HG03108 (cell line): ENCODE results near the gene TRIM51G.
"Not testable (repeated sequence)": the region's sequence is repeated elsewhere in the genome, so short reads cannot be mapped to it uniquely, and the experiment has no call there.

Experiments
- ATAC-seq: cut with Tn5 transposase; IDR thresholded peaks from one replicate; pipeline ENCODE4 v1.9.1; 2021; ENCODE audit warnings: moderate library complexity; ENCODE audit not compliant: unreplicated experiment

TRIM51G gene, protein sequence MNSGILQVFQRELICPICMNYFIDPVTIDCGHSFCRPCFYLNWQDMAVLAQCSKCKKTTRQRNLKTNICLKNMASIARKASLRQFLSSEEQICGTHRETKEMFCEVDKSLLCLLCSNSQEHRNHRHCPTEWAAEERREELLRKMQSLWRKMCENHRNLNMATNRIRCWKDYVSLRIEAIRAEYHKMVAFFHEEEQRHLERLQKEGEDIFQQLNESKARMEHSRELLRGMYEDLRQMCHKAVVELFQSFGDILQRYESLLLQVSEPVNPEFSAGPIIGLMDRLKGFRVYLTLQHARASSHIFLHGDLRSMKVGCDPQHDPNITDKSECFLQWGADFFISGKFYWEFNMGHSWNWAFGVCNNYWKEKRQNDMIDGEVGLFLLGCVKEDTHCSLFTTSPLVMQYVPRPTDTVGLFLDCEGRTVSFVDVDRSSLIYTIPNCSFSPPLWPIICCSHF

DNA sequence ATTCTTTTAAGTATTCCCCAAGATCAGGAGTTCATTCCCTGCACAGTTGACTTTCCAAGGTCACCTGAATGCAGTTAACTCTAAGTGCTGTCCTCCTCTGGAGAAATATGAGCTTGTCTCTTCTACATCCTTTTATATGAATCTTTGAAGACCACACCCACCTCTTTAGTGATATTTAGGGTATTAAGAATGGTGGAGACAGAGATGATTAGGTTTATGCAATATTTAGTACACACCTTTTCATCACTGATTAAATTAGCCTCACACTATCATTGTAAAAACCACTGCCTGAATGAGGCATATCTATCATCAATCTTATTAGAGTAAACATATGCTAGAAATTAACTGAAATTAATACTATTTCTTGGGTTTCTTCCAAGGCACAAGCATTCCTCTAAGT lies at the start of gene TRIM51G:
Gene TRIM51G (minus strand): TSS at position 101 of the 400 bp plus-strand sequence. CDS start 2,190 bp downstream, outside the sequence.
- ATAC-seq: not testable (repeated sequence)

DNA sequence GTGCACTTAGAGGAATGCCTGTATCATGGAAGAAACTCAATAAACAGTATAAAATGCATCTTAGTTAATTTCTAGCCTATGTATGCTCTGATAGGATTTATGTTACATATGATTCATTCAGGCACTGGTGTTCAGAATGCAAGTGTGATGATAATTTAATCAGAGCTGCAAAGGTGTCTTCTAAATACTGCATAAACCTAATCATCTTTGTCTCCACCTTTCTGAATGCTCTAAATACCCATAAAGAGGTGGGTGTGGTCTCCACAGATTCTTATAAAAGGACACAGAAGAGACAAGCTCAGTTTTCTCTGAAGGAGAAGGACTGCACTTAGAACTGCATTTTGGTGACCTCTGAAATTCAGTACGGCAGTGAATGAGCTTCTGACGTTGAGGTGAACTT lies 44.8 kb upstream of the TRIM51G start, which contains the start of gene TRIM49B:
Gene TRIM49B (plus strand): TSS at position 301 of the 400 bp plus-strand sequence. CDS start 2,777 bp downstream, outside the sequence.
- not testable (repeated sequence) for ATAC-seq

DNA sequence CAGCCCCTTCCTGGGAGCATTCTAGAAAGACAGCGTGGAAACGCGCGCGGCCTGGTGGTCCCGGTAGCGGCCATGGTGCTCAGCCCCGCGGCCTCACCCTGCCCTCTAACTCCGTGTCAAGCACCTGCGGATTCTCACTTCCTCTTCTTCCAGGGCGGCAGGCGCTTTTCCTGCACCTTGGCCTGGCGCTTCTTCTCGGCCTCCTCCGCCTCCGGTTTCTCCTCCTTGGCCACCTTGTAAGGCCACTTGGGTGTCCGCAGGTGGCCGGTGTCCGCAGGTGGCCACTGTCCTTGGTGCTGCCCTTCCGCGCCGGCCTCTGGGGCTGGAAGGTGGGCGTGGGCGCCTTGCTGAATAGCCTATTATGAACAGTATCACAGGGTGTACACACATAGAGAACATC lies 15.1 kb downstream of the TRIM51G start:
- ATAC-seq: not testable (repeated sequence)

DNA sequence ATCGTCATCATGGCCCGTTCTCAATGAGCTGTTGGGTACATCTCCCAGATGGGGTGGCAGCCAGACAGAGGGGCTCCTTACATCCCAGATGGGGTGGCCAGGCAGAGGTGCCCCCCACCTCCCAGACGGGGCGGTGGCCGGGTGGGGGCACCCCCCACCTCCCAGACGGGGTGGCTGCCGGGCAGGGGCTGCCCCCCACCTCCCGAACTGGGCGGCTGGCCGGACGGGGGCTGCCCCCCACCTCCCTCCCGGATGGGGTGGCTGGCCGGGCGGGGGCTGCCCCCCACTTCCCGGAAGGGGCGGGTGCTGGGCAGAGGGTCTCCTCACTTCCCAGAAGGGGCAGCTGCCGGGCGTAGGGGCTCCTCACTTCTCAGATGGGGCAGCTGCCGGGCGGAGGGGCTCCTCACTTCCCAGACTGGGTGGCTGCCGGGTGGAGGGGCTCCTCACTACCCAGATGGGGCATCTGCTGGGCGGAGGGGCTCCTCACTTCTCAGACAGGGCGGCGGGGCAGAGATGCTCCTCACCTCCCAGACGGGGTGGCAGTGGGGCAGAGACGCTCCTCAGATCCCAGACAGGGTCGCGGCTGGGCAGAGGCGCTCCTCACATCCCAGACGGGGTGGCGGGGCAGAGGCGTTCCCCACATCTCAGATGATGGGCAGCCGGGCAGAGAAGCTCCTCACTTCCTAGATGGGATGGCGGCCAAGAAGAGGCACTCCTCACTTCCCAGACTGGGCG lies 28.2 kb downstream of the TRIM51G start:
- ATAC-seq: not testable (repeated sequence)

DNA sequence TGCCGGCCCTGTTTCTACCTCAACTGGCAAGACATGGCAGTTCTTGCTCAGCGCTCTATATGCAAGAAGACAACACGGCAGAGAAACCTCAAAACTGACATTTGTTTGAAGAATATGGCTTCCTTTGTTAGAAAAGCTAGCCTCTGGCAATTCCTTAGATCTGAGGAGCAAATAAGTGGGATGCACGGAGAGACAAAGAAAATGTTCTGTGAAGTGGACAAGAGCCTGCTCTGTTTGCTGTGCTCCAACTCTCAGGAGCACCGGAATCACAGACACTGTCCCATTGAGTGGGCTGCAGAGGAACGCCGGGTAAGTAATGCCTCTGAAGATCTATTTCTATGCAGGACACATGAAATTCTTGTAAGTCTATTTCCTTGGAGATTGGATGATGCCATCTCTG lies 37.9 kb downstream of the TRIM51G start:
- ATAC-seq: not testable (repeated sequence)
